ENCODE data around the gene CYTIP.

CYTIP gene

GRCh38 chr2:157463002-157463401, 19.1 kb upstream of the CYTIP start:
- DNase-seq (ENCODE audit: low read depth) = no peak
- H3K4me3 ChIP-seq (ENCODE audit: low read depth, low read length) = no peak overlapping the region
- no peak for TF ChIP-seq CTCF (IDR thresholded peaks at IDR 0.05; ENCODE audit: control insufficient read depth, extremely low read depth, insufficient read depth)

GRCh38 chr2:157460897-157461296, 17.0 kb upstream of the CYTIP start:
- TF ChIP-seq CTCF (IDR thresholded peaks at IDR 0.05; ENCODE audit: control insufficient read depth, extremely low read depth, insufficient read depth) = no peak
- no peak overlapping the region for H3K4me3 ChIP-seq (ENCODE audit: low read depth, low read length)
- no peak for DNase-seq (ENCODE audit: low read depth)

- DNase-seq (ENCODE audit: low read depth) = no peak
- no peak for TF ChIP-seq CTCF (IDR thresholded peaks at IDR 0.05; ENCODE audit: control insufficient read depth, extremely low read depth, insufficient read depth)
- no peak overlapping the region for H3K4me3 ChIP-seq (ENCODE audit: low read depth, low read length)
Measured at GRCh38 chr2:157460384-157460837, 16.5 kb upstream of the CYTIP start.

GRCh38 chr2:157459486-157459885, 15.6 kb upstream of the CYTIP start:
- DNase-seq (ENCODE audit: low read depth) = no peak
- H3K4me3 ChIP-seq (ENCODE audit: low read depth, low read length) = no peak overlapping the region
- no peak for TF ChIP-seq CTCF (IDR thresholded peaks at IDR 0.05; ENCODE audit: control insufficient read depth, extremely low read depth, insufficient read depth)

GRCh38 chr2:157447741-157448140, 3.9 kb upstream of the CYTIP start:
- no peak overlapping the region for H3K4me3 ChIP-seq (ENCODE audit: low read depth, low read length)
- TF ChIP-seq CTCF (IDR thresholded peaks at IDR 0.05; ENCODE audit: control insufficient read depth, extremely low read depth, insufficient read depth) = no peak
- DNase-seq (ENCODE audit: low read depth) = peak; percentile 47

GRCh38 chr2:157447031-157447430, 3.1 kb upstream of the CYTIP start:
- no peak for DNase-seq (ENCODE audit: low read depth)
- H3K4me3 ChIP-seq (ENCODE audit: low read depth, low read length) = no peak overlapping the region
- TF ChIP-seq CTCF (IDR thresholded peaks at IDR 0.05; ENCODE audit: control insufficient read depth, extremely low read depth, insufficient read depth) = no peak

- no peak for TF ChIP-seq CTCF (IDR thresholded peaks at IDR 0.05; ENCODE audit: control insufficient read depth, extremely low read depth, insufficient read depth)
- no peak overlapping the region for H3K4me3 ChIP-seq (ENCODE audit: low read depth, low read length)
- DNase-seq (ENCODE audit: low read depth) = no peak
Measured at GRCh38 chr2:157444641-157445040, 752 bp upstream of the CYTIP start.
